ENCODE results near the gene TDRD7.

GRCh38 chr9:97508852-97509251, 97.0 kb downstream of the TDRD7 start:
- TF ChIP-seq GATA3 (IDR thresholded peaks at IDR 0.05; ENCODE audit: low read depth, low read length) (no peak), GATA2 (IDR thresholded peaks at IDR 0.05; ENCODE audit: low read depth, low read length) (no peak)

All from SH-SY5Y (cell line).